Smooth muscle cell (in vitro differentiated cells): ENCODE results near the gene CHKB. TPM values are rescaled to one million over a fixed set of nuclear protein-coding genes. Genes with fewer than 3 reads are reported as not detected.

Experiments used
- DNase-seq: peaks from one replicate; lab custom pipeline; 2025; ENCODE audit not compliant: unreplicated experiment; lab: John Stamatoyannopoulos, UW
- H2AFZ ChIP-seq: fragments of 200-600 bp; sonication (generic); 2 replicates; pipeline ENCODE4 v1.6.0; 2016; ENCODE audit warnings: antibody characterized with exemption, low read depth, mild to moderate bottlenecking
- H3F3A ChIP-seq: fragments of 200-600 bp; sonication (generic); 2 replicates; pipeline ENCODE4 v1.6.0; 2017; ENCODE audit warnings: antibody characterized with exemption, low read depth
- H3K27ac ChIP-seq: fragments of 200-600 bp; sonication (generic); 2 replicates; pipeline ENCODE4 v1.5.1; 2016; ENCODE audit warnings: low read depth, mild to moderate bottlenecking
- H3K27me3 ChIP-seq: fragments of 200-600 bp; sonication (generic); 2 replicates; pipeline ENCODE4 v1.6.1; 2016; ENCODE audit warnings: low read depth, mild to moderate bottlenecking
- H3K36me3 ChIP-seq: fragments of 200-600 bp; sonication (generic); 2 replicates; pipeline ENCODE4 v1.5.1; 2016; ENCODE audit warnings: low read depth
- H3K4me1 ChIP-seq: fragments of 200-600 bp; sonication (generic); 2 replicates; pipeline ENCODE4 v1.5.1; 2016; ENCODE audit warnings: low read depth
- H3K4me2 ChIP-seq: fragments of 200-600 bp; sonication (generic); 2 replicates; pipeline ENCODE4 v1.6.0; 2016; ENCODE audit warnings: mild to moderate bottlenecking
- H3K4me3 ChIP-seq: fragments of 200-600 bp; sonication (generic); 2 replicates; pipeline ENCODE4 v1.5.1; 2016; ENCODE audit warnings: mild to moderate bottlenecking
- H3K79me2 ChIP-seq: fragments of 200-600 bp; sonication (generic); 2 replicates; pipeline ENCODE4 v1.6.0; 2016; ENCODE audit warnings: low read depth, mild to moderate bottlenecking
- H3K9ac ChIP-seq: fragments of 200-600 bp; sonication (generic); 2 replicates; pipeline ENCODE4 v1.6.0; 2016; ENCODE audit warnings: low read depth
- H3K9me3 ChIP-seq: fragments of 200-600 bp; sonication (generic); replicated peaks from 2 replicates; pipeline ENCODE4 v1.5.1; 2016; ENCODE audit warnings: low read depth
- H4K20me1 ChIP-seq: fragments of 200-600 bp; sonication (generic); 2 replicates; pipeline ENCODE4 v1.6.0; 2016; ENCODE audit warnings: low read depth
- CTCF ChIP-seq: fragments of 200-600 bp; sonication (generic); IDR thresholded peaks from 2 replicates; pipeline ENCODE4 v1.5.1; 2017; ENCODE audit warnings: borderline replicate concordance, mild to moderate bottlenecking, antibody characterized with exemption; ENCODE audit not compliant: insufficient read depth, poor library complexity, severe bottlenecking
- WGBS: methylation state at CpG from one replicate; pipeline ENCODE4 v1.1.7; 2016; ENCODE audit warnings: low lambda C conversion rate; 5-methylcytosine and 5-hydroxymethylcytosine counted together
- polyA plus RNA-seq: library from polyadenylated mRNA; unstranded; fragments of >200 nt; fragmentation: Nextera tagmentation; extraction: Ambion mirVana; gene quantifications from 2 replicates; pipeline ENCODE4 v1.2.1, GENCODE V29; 2016
- total RNA-seq: library from RNA; depleted of rRNA; stranded (reverse); fragments of >200 nt; gene quantifications from 2 replicates; pipeline ENCODE4 v1.2.3, GENCODE V29; 2014

The CHKB gene
- total and polyA plus RNA-seq, 2 experiments from 2014 or later, result 35.2 to 62.8 TPM

- no peak for TF ChIP-seq CTCF
- Histone ChIP-seq H3K4me3 (no peak overlapping the region), H2AFZ (no peak overlapping the region), H4K20me1 (no peaks in the 10 kb centered on the region), H3K4me1 (no peaks in the 10 kb centered on the region), H3K9ac (no peak overlapping the region), H3K36me3 (no peaks in the 10 kb centered on the region), H3K79me2 (no peaks in the 10 kb centered on the region), H3K27me3 (no peaks in the 10 kb centered on the region), H3K27ac (no peak overlapping the region), H3F3A (no peaks in the 10 kb centered on the region), H3K4me2 (no peak overlapping the region), H3K9me3 (no peaks in the 10 kb centered on the region)
- WGBS, result 78% methylated on average over 8 of the region's 8 CpGs
- no peak for DNase-seq
Observed at GRCh38 chr22:50553310-50553709, 29.3 kb downstream of the CHKB start.

GRCh38 chr22:50551160-50551752, 31.4 kb downstream of the CHKB start:
- H2AFZ ChIP-seq, result no peak overlapping the region
- 92% methylated on average over 11 of the region's 11 CpGs for WGBS
- no peak for TF ChIP-seq CTCF
- DNase-seq, result no peak
- no peaks in the 10 kb centered on the region for H3K36me3 ChIP-seq
- H3K27ac ChIP-seq, result no peak overlapping the region
- H3K4me2 ChIP-seq, result no peak overlapping the region
- no peaks in the 10 kb centered on the region for H3F3A ChIP-seq
- H3K4me1 ChIP-seq, result no peaks in the 10 kb centered on the region
- no peaks in the 10 kb centered on the region for H3K9me3 ChIP-seq
- no peaks in the 10 kb centered on the region for H4K20me1 ChIP-seq
- H3K4me3 ChIP-seq, result no peak overlapping the region
- no peak overlapping the region for H3K9ac ChIP-seq
- H3K79me2 ChIP-seq, result no peaks in the 10 kb centered on the region
- H3K27me3 ChIP-seq, result no peaks in the 10 kb centered on the region

- Histone ChIP-seq H3K4me1 (no peaks in the 10 kb centered on the region), H3F3A (no peaks in the 10 kb centered on the region), H2AFZ (no peak overlapping the region), H3K27ac (no peak overlapping the region), H3K36me3 (no peaks in the 10 kb centered on the region), H3K79me2 (no peaks in the 10 kb centered on the region), H3K27me3 (no peaks in the 10 kb centered on the region), H3K4me3 (no peak overlapping the region), H4K20me1 (no peaks in the 10 kb centered on the region), H3K9me3 (no peaks in the 10 kb centered on the region), H3K4me2 (no peak overlapping the region), H3K9ac (no peak overlapping the region)
- DNase-seq, result no peak
- no peak for TF ChIP-seq CTCF
- 90% methylated on average over 8 of the region's 8 CpGs for WGBS
Observed at GRCh38 chr22:50550395-50550794, 32.3 kb downstream of the CHKB start.
